GM18508 (cell line): ENCODE data around the gene BACH1.

ENCODE experiments used
- ATAC-seq: cut with Tn5 transposase; IDR thresholded peaks from one replicate; pipeline ENCODE4 v1.9.1; 2021; ENCODE audit warnings: moderate number of reproducible peaks; ENCODE audit not compliant: insufficient read depth, unreplicated experiment

Gene BACH1

GRCh38 chr21:29289317-29289716 is 9.4 kb upstream of the BACH1 start:
- ATAC-seq, result no peak

DNA sequence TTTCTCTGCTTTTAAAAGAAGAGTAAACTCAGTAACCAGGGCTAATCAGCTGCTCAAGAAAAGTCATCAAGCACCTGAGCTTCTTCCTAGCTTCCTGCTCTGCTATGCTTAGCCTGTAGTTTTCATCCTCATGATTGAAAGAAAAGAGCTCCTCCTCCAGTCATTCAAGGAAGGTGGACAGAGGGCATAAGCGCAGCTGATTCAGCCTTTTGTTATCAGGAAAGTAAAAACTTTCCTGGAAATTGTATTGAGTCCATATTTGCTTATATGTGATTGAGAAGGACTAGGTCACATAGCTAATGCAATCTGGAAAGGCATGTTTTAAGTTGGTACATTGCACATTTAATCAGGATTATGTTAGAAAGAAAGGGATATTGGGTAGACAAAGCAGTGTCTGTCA is 8.5 kb upstream of the BACH1 start:
- no peak for ATAC-seq

GRCh38 chr21:29293495-29293894 is 5.2 kb upstream of the BACH1 start:
- peak; percentile 73 for ATAC-seq

DNA sequence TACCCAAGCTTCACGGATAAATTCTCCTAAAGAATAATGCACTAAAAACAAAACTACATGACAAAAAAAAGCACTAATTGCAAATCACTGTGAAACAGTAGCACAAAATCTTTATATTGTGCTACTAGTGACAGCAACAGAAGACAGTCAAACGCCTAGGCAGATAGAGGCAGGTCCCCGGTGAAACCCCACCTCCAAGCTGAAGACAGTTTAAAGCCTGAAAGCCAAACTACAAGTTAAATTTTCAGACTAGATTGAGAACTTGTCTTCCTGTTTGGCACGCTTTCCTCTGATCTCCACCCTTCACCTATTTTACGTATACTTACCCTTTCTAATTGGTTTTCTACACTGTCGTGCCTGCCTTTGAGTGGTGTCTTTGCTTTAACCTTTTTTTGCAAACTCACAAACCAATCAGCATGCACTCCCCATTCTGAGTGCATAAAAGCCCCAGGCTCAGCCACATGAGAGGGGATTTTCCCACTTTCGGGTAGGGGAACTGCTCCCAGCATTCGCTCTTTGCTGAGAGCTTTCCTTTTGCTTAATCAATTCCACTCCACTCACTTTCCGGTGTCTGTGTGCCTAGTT is 3.6 kb upstream of the BACH1 start:
- ATAC-seq, result no peak

GRCh38 chr21:29296446-29296845 is 2.3 kb upstream of the BACH1 start:
- no peak for ATAC-seq

DNA sequence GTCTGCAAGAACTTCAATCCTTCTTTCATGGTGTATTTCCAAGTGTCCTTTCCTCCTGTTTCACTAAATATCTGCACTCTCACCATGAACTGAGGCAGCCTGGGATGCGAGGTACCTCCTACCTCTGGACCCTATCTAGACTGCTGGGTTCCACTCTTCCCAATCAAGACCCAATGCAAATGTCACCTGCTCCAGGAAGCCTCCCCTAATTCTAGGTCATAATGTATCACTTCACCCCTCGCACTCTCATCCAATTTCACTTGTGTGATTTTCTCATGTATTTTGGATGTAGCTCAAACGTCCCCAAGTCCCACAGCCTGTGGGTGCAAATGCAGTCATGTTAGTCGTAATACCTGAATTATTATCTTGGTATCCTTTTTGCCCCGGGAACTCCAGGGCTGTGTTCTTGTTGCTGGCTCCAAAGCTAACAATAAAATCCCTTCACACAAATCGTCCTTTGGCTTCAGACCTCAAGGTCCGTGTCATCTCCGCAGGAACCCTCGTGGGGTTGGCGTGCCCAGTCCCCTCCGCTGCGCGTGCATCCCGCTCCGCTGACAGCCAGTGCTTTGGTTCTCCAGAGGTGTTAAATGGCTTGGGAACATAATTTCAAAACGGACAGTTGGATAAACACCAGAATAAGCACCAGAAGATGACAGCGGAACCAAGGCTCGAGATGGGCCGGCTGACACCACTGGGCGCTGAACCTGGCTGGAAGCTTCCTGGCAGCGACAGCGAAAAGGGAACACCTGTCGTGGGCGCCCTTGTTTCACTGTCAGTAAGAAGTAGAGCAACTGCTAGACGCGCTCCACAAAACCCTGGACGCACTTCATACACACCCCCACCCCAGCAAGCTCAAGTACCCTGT is 1.0 kb upstream of the BACH1 start:
- no peak for ATAC-seq

- ATAC-seq, result no peak
These were observed 559 bp downstream of the BACH1 start for GRCh38 chr21:29299046-29299915.

DNA sequence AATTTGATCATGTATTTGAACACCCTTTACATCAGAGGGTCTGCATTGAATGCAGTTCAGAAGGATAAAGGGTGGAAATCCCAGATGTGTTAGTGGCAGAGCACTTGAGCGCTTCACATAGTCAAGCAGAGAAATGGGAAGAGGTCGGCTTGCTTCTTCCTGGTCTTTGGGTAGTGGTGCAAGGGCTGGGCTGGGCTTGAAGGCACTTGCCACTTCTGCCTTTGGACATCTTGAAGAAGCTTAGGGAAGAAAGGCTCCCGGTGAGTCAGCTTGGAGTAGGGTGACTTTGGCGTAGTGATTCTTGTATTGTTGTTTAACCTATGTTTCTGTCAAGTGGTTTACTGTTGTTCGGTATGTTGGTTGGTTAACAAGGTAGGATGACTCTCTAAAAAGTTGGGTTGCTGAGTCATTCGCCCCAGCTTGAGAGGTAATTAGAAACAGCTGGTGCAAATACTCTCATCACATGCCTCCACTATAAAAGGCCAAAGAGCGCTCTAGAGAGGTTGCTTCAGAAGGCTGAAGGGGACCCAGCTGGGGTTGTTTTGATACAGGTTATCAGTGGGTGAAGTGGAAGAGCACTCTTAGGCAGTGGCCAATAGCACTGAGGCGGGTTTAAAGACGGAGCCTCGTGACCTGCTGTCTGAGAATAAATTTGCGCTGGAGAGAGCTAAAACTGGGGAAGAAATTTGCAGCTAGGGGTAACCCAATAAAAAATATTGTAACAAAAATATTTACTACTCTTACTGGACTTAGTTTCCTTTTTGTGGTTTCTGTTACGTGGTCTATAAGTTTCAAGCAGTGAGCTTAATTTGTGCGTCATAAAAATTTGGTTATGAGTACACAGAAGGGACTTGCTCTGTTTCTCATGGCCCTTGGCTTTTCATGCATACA is 1.4 kb downstream of the BACH1 start:
- peak; percentile 81 for ATAC-seq

DNA sequence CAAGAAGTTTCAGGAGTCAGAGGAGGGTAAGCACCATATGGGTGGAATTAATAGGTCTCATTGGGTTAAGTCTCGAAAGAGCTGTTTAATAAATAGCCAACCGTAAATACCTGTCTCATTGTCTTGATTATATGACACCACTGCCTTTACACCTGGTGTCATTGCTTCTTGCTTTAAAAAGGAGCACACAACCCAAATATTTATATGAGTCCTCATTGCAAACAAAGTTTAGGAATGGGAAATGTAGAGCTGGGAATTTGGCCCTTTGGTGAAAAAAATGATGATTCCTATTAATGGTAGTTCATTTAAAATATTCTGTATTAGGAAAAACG is 2.1 kb downstream of the BACH1 start:
- ATAC-seq, result no peak

- no peak for ATAC-seq
These were observed 3.0 kb downstream of the BACH1 start for GRCh38 chr21:29301691-29302090.

DNA sequence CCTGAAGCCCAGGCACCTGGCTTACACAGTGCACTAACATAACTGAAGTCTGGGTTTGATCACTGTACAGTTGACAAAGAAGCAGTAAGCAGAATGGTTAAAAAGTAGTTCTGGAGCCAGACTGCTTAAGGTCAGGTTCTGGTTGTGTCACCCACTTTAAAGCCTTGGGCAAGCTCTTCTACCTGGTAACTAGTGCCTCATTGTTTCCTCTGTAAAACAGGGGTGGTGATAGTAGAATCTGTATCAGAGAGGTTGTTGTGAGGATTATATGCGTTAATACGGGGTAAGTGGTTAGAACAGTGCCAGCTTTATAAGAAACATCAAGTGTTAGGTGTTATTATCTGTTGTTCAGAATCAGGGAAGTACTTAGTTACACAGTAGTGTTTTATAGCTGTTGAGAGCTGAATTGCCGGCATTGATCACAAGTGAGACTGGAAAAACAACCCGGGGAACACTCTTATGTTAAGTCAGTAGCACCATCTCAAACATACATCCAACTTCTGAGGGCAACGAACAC is 3.7 kb downstream of the BACH1 start:
- ATAC-seq, result no peak

DNA sequence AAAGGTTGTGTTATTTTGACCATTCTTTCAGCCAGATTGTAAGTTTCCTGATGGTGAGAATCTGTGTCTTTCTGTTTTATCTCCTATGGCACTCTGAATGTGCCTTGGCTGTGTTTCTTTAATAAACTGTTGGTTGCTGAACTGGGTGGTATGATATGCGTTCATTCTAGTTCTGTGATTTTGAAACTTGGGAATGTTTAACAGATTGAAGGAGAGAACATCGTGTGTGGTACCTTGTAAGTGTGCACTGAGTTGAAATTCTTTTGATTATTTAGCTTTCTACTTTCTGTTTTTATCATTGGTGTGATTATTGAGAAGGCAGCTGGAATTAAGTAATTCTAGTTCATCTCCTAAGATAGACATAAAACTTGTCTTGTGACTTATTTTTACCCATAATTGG is 4.6 kb downstream of the BACH1 start:
- ATAC-seq, result no peak

DNA sequence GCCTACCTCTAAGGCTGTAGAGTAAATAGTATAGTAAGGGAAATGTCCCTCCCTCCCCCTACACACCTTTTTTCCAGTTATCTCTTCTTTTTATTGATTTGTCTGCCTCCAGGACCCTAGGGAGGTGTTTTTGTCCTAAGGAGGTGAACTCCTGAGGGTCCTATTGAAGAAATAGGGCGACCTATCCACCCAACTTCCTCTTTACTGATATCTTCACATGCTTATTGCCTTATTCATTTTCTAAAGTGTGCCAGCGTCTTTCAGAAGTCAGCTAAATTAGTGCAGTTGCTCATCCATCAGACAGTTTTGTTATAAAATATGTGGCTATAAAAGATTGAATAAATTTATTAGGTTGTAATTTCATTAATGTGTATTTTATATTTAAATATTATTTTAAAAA is 5.9 kb downstream of the BACH1 start:
- ATAC-seq, result no peak

DNA sequence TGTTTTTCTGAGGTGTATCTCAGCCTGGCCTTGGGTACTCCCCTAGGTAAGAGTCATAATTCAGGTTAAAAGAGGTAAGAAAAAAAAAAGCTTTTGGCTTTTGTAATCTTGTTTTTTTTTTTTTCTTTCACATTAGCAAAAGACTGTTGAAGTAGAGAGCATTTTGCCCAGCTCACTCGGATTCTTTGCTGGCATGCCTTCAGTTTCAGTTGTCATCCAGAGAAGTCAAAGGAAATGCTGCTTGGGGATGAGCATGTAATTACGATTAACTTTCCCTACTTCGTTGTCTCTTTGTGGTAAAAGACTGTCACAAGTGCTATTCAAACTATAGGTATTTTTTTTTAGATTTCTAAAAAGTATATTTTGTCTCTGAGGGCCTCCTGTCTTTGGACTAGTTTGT is 6.3 kb downstream of the BACH1 start:
- no peak for ATAC-seq

GRCh38 chr21:29305561-29305960 is 6.8 kb downstream of the BACH1 start:
- no peak for ATAC-seq

GRCh38 chr21:29306920-29307319 is 8.2 kb downstream of the BACH1 start:
- no peak for ATAC-seq

- ATAC-seq, result no peak
These were observed 9.2 kb downstream of the BACH1 start for GRCh38 chr21:29307718-29308455.

GRCh38 chr21:29308456-29308783 is 9.7 kb downstream of the BACH1 start:
- no peak for ATAC-seq

DNA sequence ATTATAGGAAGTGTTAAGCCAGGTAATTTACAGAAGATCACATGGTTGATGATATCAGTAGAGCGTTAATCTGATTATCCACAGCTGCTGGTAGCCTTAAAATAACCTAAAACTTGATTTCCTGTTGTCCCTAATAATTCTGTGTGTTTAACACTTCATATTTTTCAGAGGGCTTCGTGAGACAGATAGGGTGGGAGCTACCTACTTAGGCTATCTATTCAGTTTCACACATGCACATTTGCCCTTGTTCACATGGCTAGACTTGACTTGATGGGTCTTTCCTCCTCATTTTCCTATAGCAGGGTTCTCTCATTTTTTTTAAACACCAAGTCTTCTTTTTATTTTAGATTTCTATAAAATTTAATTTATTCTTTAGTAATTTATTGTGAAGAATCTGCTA is 11.0 kb downstream of the BACH1 start:
- no peak for ATAC-seq

DNA sequence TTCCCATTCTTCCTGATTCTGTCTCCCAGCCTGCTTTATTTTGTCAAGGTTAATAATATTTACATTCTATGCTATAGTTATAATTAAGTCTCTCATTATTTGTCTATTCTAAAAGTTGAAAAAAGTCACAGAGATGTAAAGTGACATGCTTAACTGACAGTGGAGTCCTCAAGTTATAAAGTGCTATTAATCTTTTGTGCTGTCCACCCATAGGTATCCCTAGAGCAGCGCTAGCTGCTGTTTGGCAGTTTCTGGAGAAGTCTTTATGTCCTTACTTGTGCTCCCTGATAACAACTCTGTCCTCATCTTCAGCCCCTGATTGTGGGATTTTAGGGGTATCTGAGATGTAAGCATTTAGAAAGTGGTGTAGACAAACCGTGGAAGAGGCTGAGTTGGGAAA is 13.1 kb downstream of the BACH1 start:
- ATAC-seq, result no peak
